Stomach (tissue), 9 donors: ENCODE results near the gene ZNRF3. TPM values are rescaled to one million over a fixed set of nuclear protein-coding genes. Genes with fewer than 3 reads are reported as not detected.

Experiments used
- DNase-seq, 2 donors: peaks; one replicate each; pipeline versions ENCODE4 v3.0.0 to v3.0.0-alpha.2; 2013 to 2019
- H3K27ac ChIP-seq, 5 donors: fragments of 200-600 bp in 4 of 5; sonication (generic) in 4 of 5; one replicate each; pipeline ENCODE4 v1.5.1; 2013 to 2019; ENCODE audit warnings: mild to moderate bottlenecking in 1 of 5, moderate library complexity in 1 of 5
- H3K27me3 ChIP-seq, 3 donors: fragments of 200-600 bp; sonication (generic); one replicate each; pipeline ENCODE4 v1.5.1; 2017 to 2019; ENCODE audit warnings: mixed run types in 1 of 3
- H3K36me3 ChIP-seq, 4 donors: fragments of 200-600 bp; sonication (generic); 1 replicate in 3 of 4; 2 replicates in 1 of 4; pipeline ENCODE4 v1.5.1; 2016 to 2019
- H3K4me1 ChIP-seq, 4 donors: fragments of 200-600 bp; sonication (generic); one replicate each; pipeline ENCODE4 v1.5.1; 2016 to 2019
- H3K4me3 ChIP-seq, 4 donors: fragments of 200-600 bp; sonication (generic) in 3 of 4; one replicate each; pipeline ENCODE4 v1.5.1; 2016 to 2019; ENCODE audit warnings: mild to moderate bottlenecking in 1 of 4
- H3K9me3 ChIP-seq, 4 donors: fragments of 200-600 bp; sonication (generic); one replicate each; pipeline ENCODE4 v1.5.1; 2016 to 2019
- CTCF ChIP-seq, 7 experiments: fragments of 450-650 bp in 4 of 7; fragments of 200-600 bp in 3 of 7; sonication (generic) in 3 of 7; IDR thresholded peaks; one replicate each; pipeline ENCODE4 v1.5.1; 2016 to 2019; ENCODE audit warnings: antibody characterized with exemption in 7 of 7, control low read depth in 2 of 7, mild to moderate bottlenecking in 1 of 7
- EP300 ChIP-seq: sonication (generic); formaldehyde crosslinking; IDR thresholded peaks from one replicate; pipeline ENCODE4 v1.6.1; 2017; ENCODE audit warnings: antibody characterized with exemption
- POLR2A ChIP-seq, 4 donors: fragments of 450-650 bp; IDR thresholded peaks; one replicate each; pipeline ENCODE4 v1.6.1; 2016; ENCODE audit warnings: antibody characterized with exemption in 4 of 4, control low read depth in 2 of 4, mild to moderate bottlenecking in 1 of 4, moderate library complexity in 1 of 4
- POLR2AphosphoS5 ChIP-seq, 3 donors: sonication (generic); formaldehyde crosslinking; IDR thresholded peaks; one replicate each; pipeline ENCODE4 v1.6.1; 2016; ENCODE audit warnings: antibody characterized with exemption in 3 of 3
- WGBS, 5 donors: extraction: QIAGEN DNeasy Blood & Tissue Kit in 3 of 5; methylation state at CpG; one replicate each; pipeline versions ENCODE4 v1.1.5 to v1.1.7; 2013 to 2018; 5-methylcytosine and 5-hydroxymethylcytosine counted together
- intact Hi-C: fragments of 100-400 bp; cut with DNase I; formaldehyde crosslinking; loops from one replicate; pipeline ENCODE4 v1.15.1; 2023; ENCODE audit warnings: low total_unique reads
- polyA plus RNA-seq, 3 donors: library from polyadenylated mRNA; stranded (reverse); fragments of 200-250 nt; gene quantifications; one replicate each; pipeline ENCODE4 v1.2.3, GENCODE V29; 2013
- total RNA-seq, 5 donors: library from RNA; depleted of rRNA; stranded (reverse); fragments of >200 nt; gene quantifications; one replicate each; pipeline versions ENCODE4 v1.1.0 to v1.2.3, GENCODE V29; 2014 to 2016
- donor health status: healthy with polysubstance abuse.
- donor health status: Bipolar disorder and iron deficiency.
- donor health status: healthy.

The ZNRF3 gene
- total and polyA plus RNA-seq, 8 donors: 1.4 to 52.7 (median 3.6) TPM

GRCh38 chr22:29031227-29032011 is 148.0 kb downstream of the ZNRF3 start:
- intact Hi-C loops: loop anchor here (10.0 kb wide), 2 partner anchors 57 to 147 kb away; partner anchors contain the start of gene ZNRF3
- Histone ChIP-seq H3K27me3 (peaks cover 0 to 20% (median 0%) of the 10 kb centered on the region in 3 donors), H3K36me3 (no peaks in the 10 kb centered on the region), H3K9me3 (no peaks in the 10 kb centered on the region), H3K4me3 (peak overlapping the region; percentile 41 to 52 (median 48)), H3K27ac (peak overlapping the region; percentile 73 to 95 (median 91)), H3K4me1 (peaks cover 36 to 54% (median 50%) of the 10 kb centered on the region in 4 donors)
- DNase-seq: peak; percentile 44 to 88
- TF ChIP-seq POLR2A (IDR thresholded peaks at IDR 0.05) (no peak), CTCF (IDR thresholded peaks at IDR 0.05) (peak in 1 of 7 experiments; percentile 6), EP300 (no peak), POLR2AphosphoS5 (IDR thresholded peaks at IDR 0.05) (peak; percentile 29 to 63 (median 32))
- 16 to 31% (median 20%) methylated on average over 13 to 18 of the region's 18 CpGs for WGBS, 5 donors

- H3K27ac ChIP-seq: peak overlapping the region; percentile 73 to 95 (median 91)
- peak overlapping the region in 1 of 4 donors; percentile 51 for H3K4me3 ChIP-seq
- intact Hi-C loops: loop anchor here (10.0 kb wide), 2 partner anchors 57 to 147 kb away; partner anchors contain the start of gene ZNRF3
- 63 to 78% (median 76%) methylated on average over 8 of the region's 8 CpGs for WGBS, 5 donors
- H3K9me3 ChIP-seq: no peaks in the 10 kb centered on the region
- no peak for TF ChIP-seq EP300
- TF ChIP-seq POLR2AphosphoS5 (IDR thresholded peaks at IDR 0.05): no peak
- TF ChIP-seq CTCF (IDR thresholded peaks at IDR 0.05): no peak
- TF ChIP-seq POLR2A (IDR thresholded peaks at IDR 0.05): no peak
- no peaks in the 10 kb centered on the region for H3K36me3 ChIP-seq
- no peak for DNase-seq
- peaks cover 0 to 20% (median 0%) of the 10 kb centered on the region in 3 donors for H3K27me3 ChIP-seq
- peaks cover 36 to 54% (median 50%) of the 10 kb centered on the region in 4 donors for H3K4me1 ChIP-seq
Measured at GRCh38 chr22:29032014-29032475, 148.7 kb downstream of the ZNRF3 start.

GRCh38 chr22:29032584-29032983 is 149.2 kb downstream of the ZNRF3 start:
- H3K4me1 ChIP-seq: peaks cover 36 to 57% (median 50%) of the 10 kb centered on the region in 4 donors
- no peak overlapping the region for H3K4me3 ChIP-seq
- H3K9me3 ChIP-seq: no peaks in the 10 kb centered on the region
- TF ChIP-seq POLR2AphosphoS5 (IDR thresholded peaks at IDR 0.05) (peak in 1 of 3 donors; percentile 58), EP300 (no peak), POLR2A (IDR thresholded peaks at IDR 0.05) (no peak), CTCF (IDR thresholded peaks at IDR 0.05) (no peak)
- intact Hi-C loops: loop anchor here (10.0 kb wide), 2 partner anchors 58 to 148 kb away; partner anchors contain the start of gene ZNRF3
- peak; percentile 34 to 40 for DNase-seq
- 27 to 57% (median 41%) methylated on average over 2 of the region's 2 CpGs for WGBS, 5 donors
- peaks cover 0 to 20% (median 0%) of the 10 kb centered on the region in 3 donors for H3K27me3 ChIP-seq
- peak overlapping the region; percentile 1 to 95 (median 91) for H3K27ac ChIP-seq
- no peaks in the 10 kb centered on the region for H3K36me3 ChIP-seq

GRCh38 chr22:29037340-29037932 is 154.1 kb downstream of the ZNRF3 start:
- Histone ChIP-seq H3K9me3 (no peaks in the 10 kb centered on the region), H3K4me3 (no peak overlapping the region), H3K36me3 (no peaks in the 10 kb centered on the region), H3K27ac (peak overlapping the region in 2 of 5 donors; percentile 36 to 59), H3K4me1 (peaks cover 17 to 50% (median 36%) of the 10 kb centered on the region in 4 donors), H3K27me3 (no peaks in the 10 kb centered on the region)
- intact Hi-C loops: loop anchor here (10.0 kb wide), 2 partner anchors 63 to 153 kb away; partner anchors contain the start of gene ZNRF3
- no peak for TF ChIP-seq EP300
- TF ChIP-seq CTCF (IDR thresholded peaks at IDR 0.05): no peak
- TF ChIP-seq POLR2A (IDR thresholded peaks at IDR 0.05): no peak
- no peak for TF ChIP-seq POLR2AphosphoS5 (IDR thresholded peaks at IDR 0.05)
- no peak for DNase-seq
- WGBS, 5 donors: 31 to 58% (median 51%) methylated on average over 4 of the region's 4 CpGs
